Stomach (tissue), 9 donors: ENCODE measurements around the gene ARHGAP15. TPM values are rescaled to one million over a fixed set of nuclear protein-coding genes. Genes with fewer than 3 reads are reported as not detected.

Experiments
- DNase-seq, 2 donors: peaks; one replicate each; pipeline versions ENCODE4 v3.0.0 to v3.0.0-alpha.2; 2013 to 2019
- H3K27ac ChIP-seq, 5 donors: fragments of 200-600 bp in 4 of 5; sonication (generic) in 4 of 5; one replicate each; pipeline ENCODE4 v1.5.1; 2013 to 2019; ENCODE audit warnings: mild to moderate bottlenecking in 1 of 5, moderate library complexity in 1 of 5
- H3K27me3 ChIP-seq, 3 donors: fragments of 200-600 bp; sonication (generic); one replicate each; pipeline ENCODE4 v1.5.1; 2017 to 2019; ENCODE audit warnings: mixed run types in 1 of 3
- H3K36me3 ChIP-seq, 4 donors: fragments of 200-600 bp; sonication (generic); 1 replicate in 3 of 4; 2 replicates in 1 of 4; pipeline ENCODE4 v1.5.1; 2016 to 2019
- H3K4me1 ChIP-seq, 4 donors: fragments of 200-600 bp; sonication (generic); one replicate each; pipeline ENCODE4 v1.5.1; 2016 to 2019
- H3K4me3 ChIP-seq, 4 donors: fragments of 200-600 bp; sonication (generic) in 3 of 4; one replicate each; pipeline ENCODE4 v1.5.1; 2016 to 2019; ENCODE audit warnings: mild to moderate bottlenecking in 1 of 4
- H3K9me3 ChIP-seq, 4 donors: fragments of 200-600 bp; sonication (generic); one replicate each; pipeline ENCODE4 v1.5.1; 2016 to 2019
- CTCF ChIP-seq, 7 experiments: fragments of 450-650 bp in 4 of 7; fragments of 200-600 bp in 3 of 7; sonication (generic) in 3 of 7; IDR thresholded peaks; one replicate each; pipeline ENCODE4 v1.5.1; 2016 to 2019; ENCODE audit warnings: antibody characterized with exemption in 7 of 7, control low read depth in 2 of 7, mild to moderate bottlenecking in 1 of 7
- EP300 ChIP-seq: sonication (generic); formaldehyde crosslinking; IDR thresholded peaks from one replicate; pipeline ENCODE4 v1.6.1; 2017; ENCODE audit warnings: antibody characterized with exemption
- POLR2A ChIP-seq, 4 donors: fragments of 450-650 bp; IDR thresholded peaks; one replicate each; pipeline ENCODE4 v1.6.1; 2016; ENCODE audit warnings: antibody characterized with exemption in 4 of 4, control low read depth in 2 of 4, mild to moderate bottlenecking in 1 of 4, moderate library complexity in 1 of 4
- POLR2AphosphoS5 ChIP-seq, 3 donors: sonication (generic); formaldehyde crosslinking; IDR thresholded peaks; one replicate each; pipeline ENCODE4 v1.6.1; 2016; ENCODE audit warnings: antibody characterized with exemption in 3 of 3
- WGBS, 5 donors: extraction: QIAGEN DNeasy Blood & Tissue Kit in 3 of 5; methylation state at CpG; one replicate each; pipeline versions ENCODE4 v1.1.5 to v1.1.7; 2013 to 2018; 5-methylcytosine and 5-hydroxymethylcytosine counted together
- intact Hi-C: fragments of 100-400 bp; cut with DNase I; formaldehyde crosslinking; loops from one replicate; pipeline ENCODE4 v1.15.1; 2023; ENCODE audit warnings: low total_unique reads
- polyA plus RNA-seq, 3 donors: library from polyadenylated mRNA; stranded (reverse); fragments of 200-250 nt; gene quantifications; one replicate each; pipeline ENCODE4 v1.2.3, GENCODE V29; 2013
- total RNA-seq, 5 donors: library from RNA; depleted of rRNA; stranded (reverse); fragments of >200 nt; gene quantifications; one replicate each; pipeline versions ENCODE4 v1.1.0 to v1.2.3, GENCODE V29; 2014 to 2016
- donor health status: healthy with polysubstance abuse.
- donor health status: Bipolar disorder and iron deficiency.
- donor health status: healthy.

ARHGAP15 gene
- total and polyA plus RNA-seq, 8 donors, result 1.8 to 66.3 (median 6.8) TPM; not detected in 1

GRCh38 chr2:143422681-143423080 is 293.5 kb downstream of the ARHGAP15 start:
- no peaks in the 10 kb centered on the region for H3K9me3 ChIP-seq
- intact Hi-C loops, result no loop called here
- WGBS, 5 donors, result 63 to 87% (median 80%) methylated on average over 3 of the region's 3 CpGs
- DNase-seq, result no peak
- H3K4me1 ChIP-seq, result no peaks in the 10 kb centered on the region
- H3K27ac ChIP-seq, result no peak overlapping the region
- H3K4me3 ChIP-seq, result no peak overlapping the region
- no peaks in the 10 kb centered on the region for H3K27me3 ChIP-seq
- H3K36me3 ChIP-seq, result no peaks in the 10 kb centered on the region
- no peak for TF ChIP-seq CTCF (IDR thresholded peaks at IDR 0.05)
- TF ChIP-seq EP300, result no peak
- TF ChIP-seq POLR2A (IDR thresholded peaks at IDR 0.05), result no peak
- TF ChIP-seq POLR2AphosphoS5 (IDR thresholded peaks at IDR 0.05), result no peak

- no peaks in the 10 kb centered on the region for H3K9me3 ChIP-seq
- 52 to 81% (median 67%) methylated on average over 1 of the region's 1 CpG for WGBS, 5 donors
- no peaks in the 10 kb centered on the region for H3K27me3 ChIP-seq
- TF ChIP-seq EP300, result no peak
- no peak for TF ChIP-seq POLR2A (IDR thresholded peaks at IDR 0.05)
- no peak for TF ChIP-seq CTCF (IDR thresholded peaks at IDR 0.05)
- no peak for TF ChIP-seq POLR2AphosphoS5 (IDR thresholded peaks at IDR 0.05)
- H3K4me3 ChIP-seq, result no peak overlapping the region
- peaks cover 0 to 8% (median under 1%) of the 10 kb centered on the region in 4 donors for H3K4me1 ChIP-seq
- H3K36me3 ChIP-seq, result no peaks in the 10 kb centered on the region
- intact Hi-C loops, result no loop called here
- H3K27ac ChIP-seq, result no peak overlapping the region
- no peak for DNase-seq
Measured at GRCh38 chr2:143425896-143426295, 296.7 kb downstream of the ARHGAP15 start.

GRCh38 chr2:143426296-143426695 is 297.1 kb downstream of the ARHGAP15 start:
- WGBS, 5 donors, result 89 to 98% (median 92%) methylated on average over 4 of the region's 4 CpGs
- DNase-seq, result no peak
- Histone ChIP-seq H3K4me3 (no peak overlapping the region), H3K27me3 (no peaks in the 10 kb centered on the region), H3K36me3 (no peaks in the 10 kb centered on the region), H3K4me1 (peaks cover 0 to 8% (median 2%) of the 10 kb centered on the region in 4 donors), H3K27ac (no peak overlapping the region), H3K9me3 (no peaks in the 10 kb centered on the region)
- TF ChIP-seq POLR2A (IDR thresholded peaks at IDR 0.05) (no peak), EP300 (no peak), CTCF (IDR thresholded peaks at IDR 0.05) (no peak)
- intact Hi-C loops, result no loop called here

- WGBS, 5 donors, result 67 to 82% (median 75%) methylated on average over 1 of the region's 1 CpG
- H3K4me1 ChIP-seq, result peaks cover 0 to 17% (median 3%) of the 10 kb centered on the region in 4 donors
- DNase-seq, result no peak
- TF ChIP-seq CTCF (IDR thresholded peaks at IDR 0.05) (no peak), POLR2AphosphoS5 (IDR thresholded peaks at IDR 0.05) (no peak), EP300 (no peak), POLR2A (IDR thresholded peaks at IDR 0.05) (no peak)
- H3K27ac ChIP-seq, result no peak overlapping the region
- H3K27me3 ChIP-seq, result no peaks in the 10 kb centered on the region
- intact Hi-C loops, result no loop called here
- H3K4me3 ChIP-seq, result no peak overlapping the region
- H3K36me3 ChIP-seq, result no peaks in the 10 kb centered on the region
- H3K9me3 ChIP-seq, result no peaks in the 10 kb centered on the region
Measured at GRCh38 chr2:143428700-143429099, 299.5 kb downstream of the ARHGAP15 start.
